ENCODE results near the gene TAS2R60. TPM values are rescaled to one million over a fixed set of nuclear protein-coding genes. Genes with fewer than 3 reads are reported as not detected.
"Not testable (repeated sequence)": the region's sequence is repeated elsewhere in the genome, so short reads cannot be mapped to it uniquely, and the experiment has no call there.

The TAS2R60 gene
- total RNA-seq, 1 experiment from 2014 or later: not detected

DNA sequence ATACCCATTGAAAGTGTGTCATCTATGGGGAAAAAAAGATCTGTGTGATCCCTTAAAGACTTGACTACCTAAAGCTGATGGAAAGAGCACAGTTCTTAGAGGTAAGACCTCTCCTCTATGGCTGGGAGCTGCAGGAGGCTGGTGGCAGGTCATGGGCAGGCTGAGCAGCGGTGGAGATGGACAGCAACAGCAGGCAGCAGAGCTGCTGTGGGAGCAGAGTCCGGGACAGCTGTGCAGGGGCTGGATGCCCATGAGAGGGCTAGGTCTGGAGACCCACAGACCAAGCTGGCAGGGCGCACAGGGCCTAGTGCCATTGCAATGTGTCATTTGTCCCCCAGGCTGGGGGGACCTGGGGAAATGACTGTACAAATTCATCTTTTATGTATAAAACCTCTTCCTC, 21.2 kb upstream of the TAS2R60 start:
- Histone ChIP-seq H3T11ph (ENCODE audit: low read length) (no peak overlapping the region), H3K14ac (ENCODE audit: insufficient read depth, low read length) (no peak overlapping the region), H3K79me2 (ENCODE audit: insufficient read depth, low read length) (no peaks in the 10 kb centered on the region), H3K9ac (ENCODE audit: extremely low read depth, insufficient read length, low read length) (no peak overlapping the region), H3K27me3 (ENCODE audit: insufficient read depth, low read length) (no peaks in the 10 kb centered on the region), H2BK20ac (ENCODE audit: low read depth, low read length, poor library complexity, severe bottlenecking) (no peak overlapping the region), H4K20me1 (ENCODE audit: control insufficient read depth, insufficient read depth, insufficient read length) (no peaks in the 10 kb centered on the region), H2AK5ac (ENCODE audit: insufficient read length, low read length) (no peak overlapping the region), H3K9me3 (ENCODE audit: control insufficient read depth, low read depth, low read length) (no peaks in the 10 kb centered on the region), H3K27ac (ENCODE audit: insufficient read length, low read depth, low read length) (no peak overlapping the region), H3K23me2 (ENCODE audit: insufficient read length, low read depth, low read length, poor library complexity, severe bottlenecking) (no peaks in the 10 kb centered on the region), H2BK15ac (ENCODE audit: low read depth, low read length) (no peak overlapping the region), H3K18ac (ENCODE audit: insufficient read length, low read depth, low read length) (no peak overlapping the region), H2BK5ac (ENCODE audit: insufficient read length, low read length) (no peak overlapping the region), H3K79me1 (ENCODE audit: insufficient read depth, low read depth, low read length, poor library complexity, severe bottlenecking) (no peaks in the 10 kb centered on the region), H4K8ac (replicated peaks; ENCODE audit: insufficient read length, low read depth, low read length) (no peak overlapping the region), H2BK12ac (ENCODE audit: insufficient read length, low read depth, low read length) (no peak overlapping the region), H3K4me1 (ENCODE audit: insufficient read depth, low read length) (peaks cover 3% of the 10 kb centered on the region), H4K5ac (ENCODE audit: insufficient read length, low read depth, low read length) (no peak overlapping the region), H3K56ac (ENCODE audit: insufficient read length, low read depth, low read length) (no peak overlapping the region), H4K91ac (ENCODE audit: insufficient read length, low read depth, low read length) (no peak overlapping the region), H3K4ac (ENCODE audit: low read depth, low read length) (no peak overlapping the region), H2AFZ (ENCODE audit: low read length) (no peak overlapping the region), H3K4me2 (ENCODE audit: insufficient read depth, insufficient read length, low read length) (no peak overlapping the region), H3K23ac (ENCODE audit: insufficient read length, low read depth, low read length) (no peak overlapping the region), H2BK120ac (ENCODE audit: low read depth, low read length, poor library complexity, severe bottlenecking) (no peak overlapping the region)
- Mint-ChIP-seq H3K9me3 (peaks cover 5 to 34% of the 10 kb centered on the region in 2 experiments; a peak in 4 of 5 replicates), H3K27me3 (ENCODE audit: low read depth) (no peaks in the 10 kb centered on the region; the same call in 1 of the 2 replicates), H3K36me3 (ENCODE audit: insufficient read depth in 1 of 3, low read depth in 3 of 3) (peaks cover 17 to 30% (median 27%) of the 10 kb centered on the region in 3 experiments), H3K4me1 (peaks cover 17 to 20% of the 10 kb centered on the region in 2 experiments), H3K4me3 (no peak overlapping the region), H3K27ac (no peak overlapping the region)
- TF ChIP-seq, protein P1, sequence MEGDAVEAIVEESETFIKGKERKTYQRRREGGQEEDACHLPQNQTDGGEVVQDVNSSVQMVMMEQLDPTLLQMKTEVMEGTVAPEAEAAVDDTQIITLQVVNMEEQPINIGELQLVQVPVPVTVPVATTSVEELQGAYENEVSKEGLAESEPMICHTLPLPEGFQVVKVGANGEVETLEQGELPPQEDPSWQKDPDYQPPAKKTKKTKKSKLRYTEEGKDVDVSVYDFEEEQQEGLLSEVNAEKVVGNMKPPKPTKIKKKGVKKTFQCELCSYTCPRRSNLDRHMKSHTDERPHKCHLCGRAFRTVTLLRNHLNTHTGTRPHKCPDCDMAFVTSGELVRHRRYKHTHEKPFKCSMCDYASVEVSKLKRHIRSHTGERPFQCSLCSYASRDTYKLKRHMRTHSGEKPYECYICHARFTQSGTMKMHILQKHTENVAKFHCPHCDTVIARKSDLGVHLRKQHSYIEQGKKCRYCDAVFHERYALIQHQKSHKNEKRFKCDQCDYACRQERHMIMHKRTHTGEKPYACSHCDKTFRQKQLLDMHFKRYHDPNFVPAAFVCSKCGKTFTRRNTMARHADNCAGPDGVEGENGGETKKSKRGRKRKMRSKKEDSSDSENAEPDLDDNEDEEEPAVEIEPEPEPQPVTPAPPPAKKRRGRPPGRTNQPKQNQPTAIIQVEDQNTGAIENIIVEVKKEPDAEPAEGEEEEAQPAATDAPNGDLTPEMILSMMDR (conservative IDR thresholded peaks at IDR 0.05): no peak
- WGBS (ENCODE audit: extremely low coverage, insufficient read length, low lambda C conversion rate): no CpG with 5 or more reads among the region's 3 CpGs
- no peak for DNase-seq

DNA sequence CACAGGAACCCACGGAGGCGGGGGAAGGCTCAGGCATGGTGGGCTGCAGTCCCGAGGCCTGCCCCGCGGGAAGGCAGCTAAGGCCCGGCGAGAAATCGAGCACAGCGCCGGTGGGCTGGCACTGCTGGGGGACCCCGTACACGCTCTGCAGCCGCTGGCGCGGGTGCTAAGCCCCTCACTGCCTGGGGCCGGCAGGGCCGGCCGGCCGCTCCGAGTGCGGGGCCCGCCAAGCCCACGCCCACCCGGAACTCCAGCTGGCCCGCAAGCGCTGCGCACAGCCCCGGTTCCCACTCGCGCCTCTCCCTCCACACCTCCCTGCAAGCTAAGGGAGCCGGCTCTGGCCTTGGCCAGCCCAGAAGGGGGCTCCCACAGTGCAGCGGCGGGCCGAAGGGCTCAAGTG, 18.8 kb upstream of the TAS2R60 start:
- not testable (repeated sequence) for DNase-seq; H3K27ac ChIP-seq (ENCODE audit: insufficient read length, low read depth, low read length); H3K23me2 ChIP-seq (ENCODE audit: insufficient read length, low read depth, low read length, poor library complexity, severe bottlenecking); H2AFZ ChIP-seq (ENCODE audit: low read length); H4K20me1 ChIP-seq (ENCODE audit: control insufficient read depth, insufficient read depth, insufficient read length); H3K27me3 ChIP-seq (ENCODE audit: insufficient read depth, low read length); H2BK20ac ChIP-seq (ENCODE audit: low read depth, low read length, poor library complexity, severe bottlenecking); H3K56ac ChIP-seq (ENCODE audit: insufficient read length, low read depth, low read length); H4K5ac ChIP-seq (ENCODE audit: insufficient read length, low read depth, low read length); H3T11ph ChIP-seq (ENCODE audit: low read length); H3K14ac ChIP-seq (ENCODE audit: insufficient read depth, low read length); H3K4me3 Mint-ChIP-seq; H3K9me3 ChIP-seq (ENCODE audit: control insufficient read depth, low read depth, low read length); H3K4me1 ChIP-seq (ENCODE audit: insufficient read depth, low read length); H3K27ac Mint-ChIP-seq; H2BK15ac ChIP-seq (ENCODE audit: low read depth, low read length); H2BK5ac ChIP-seq (ENCODE audit: insufficient read length, low read length); H3K79me1 ChIP-seq (ENCODE audit: insufficient read depth, low read depth, low read length, poor library complexity, severe bottlenecking); H4K91ac ChIP-seq (ENCODE audit: insufficient read length, low read depth, low read length); H3K9ac ChIP-seq (ENCODE audit: extremely low read depth, insufficient read length, low read length); H2AK5ac ChIP-seq (ENCODE audit: insufficient read length, low read length); H3K79me2 ChIP-seq (ENCODE audit: insufficient read depth, low read length); H2BK120ac ChIP-seq (ENCODE audit: low read depth, low read length, poor library complexity, severe bottlenecking); H3K27me3 Mint-ChIP-seq (ENCODE audit: low read depth); H3K4ac ChIP-seq (ENCODE audit: low read depth, low read length); H2BK12ac ChIP-seq (ENCODE audit: insufficient read length, low read depth, low read length); H3K23ac ChIP-seq (ENCODE audit: insufficient read length, low read depth, low read length); H3K4me1 Mint-ChIP-seq; H3K4me2 ChIP-seq (ENCODE audit: insufficient read depth, insufficient read length, low read length); H4K8ac ChIP-seq (replicated peaks; ENCODE audit: insufficient read length, low read depth, low read length); H3K18ac ChIP-seq (ENCODE audit: insufficient read length, low read depth, low read length)
- Mint-ChIP-seq H3K9me3 (peaks cover 5 to 34% of the 10 kb centered on the region in 2 experiments; a peak in 4 of 5 replicates), H3K36me3 (ENCODE audit: insufficient read depth in 1 of 3, low read depth in 3 of 3) (peaks cover 17 to 26% (median 25%) of the 10 kb centered on the region in 3 experiments)
- no CpG with 5 or more reads among the region's 34 CpGs for WGBS (ENCODE audit: extremely low coverage, insufficient read length, low lambda C conversion rate)
